Vagina (tissue), 2 donors: Measurements from ENCODE around the gene SPG21. TPM values are rescaled to one million over a fixed set of nuclear protein-coding genes. Genes with fewer than 3 reads are reported as not detected.

Experiments
- DNase-seq, 2 donors: peaks; one replicate each; pipeline ENCODE4 v3.0.0-alpha.2; 2017; ENCODE audit errors: extremely low spot score in 2 of 2
- H3K27ac ChIP-seq: fragments of 200-600 bp; sonication (generic); one replicate; pipeline ENCODE4 v1.5.1; 2019
- H3K27me3 ChIP-seq: fragments of 200-600 bp; sonication (generic); one replicate; pipeline ENCODE4 v1.5.1; 2019
- H3K36me3 ChIP-seq, 2 donors: fragments of 200-600 bp; sonication (generic); one replicate each; pipeline ENCODE4 v1.5.1; 2017 to 2019
- H3K4me1 ChIP-seq: fragments of 200-600 bp; sonication (generic); one replicate; pipeline ENCODE4 v1.5.1; 2019
- H3K4me3 ChIP-seq, 2 donors: fragments of 200-600 bp; sonication (generic); 1 replicate in 1 of 2; 2 replicates in 1 of 2; pipeline ENCODE4 v1.5.1; 2016 to 2019
- H3K9me3 ChIP-seq: fragments of 200-600 bp; sonication (generic); one replicate; pipeline ENCODE4 v1.5.1; 2019
- CTCF ChIP-seq, 3 experiments: fragments of 450-650 bp in 2 of 3; fragments of 200-600 bp in 1 of 3; sonication (generic) in 1 of 3; IDR thresholded peaks; one replicate each; pipeline ENCODE4 v1.5.1; 2017 to 2019; ENCODE audit warnings: antibody characterized with exemption in 3 of 3, mild to moderate bottlenecking in 2 of 3, moderate library complexity in 2 of 3
- POLR2A ChIP-seq, 2 donors: fragments of 450-650 bp; IDR thresholded peaks; one replicate each; pipeline ENCODE4 v1.6.1; 2017; ENCODE audit warnings: antibody characterized with exemption in 2 of 2, mild to moderate bottlenecking in 2 of 2, moderate library complexity in 2 of 2
- POLR2AphosphoS5 ChIP-seq, 2 donors: sonication (generic); formaldehyde crosslinking; IDR thresholded peaks; one replicate each; pipeline ENCODE4 v1.9.0; 2017; ENCODE audit warnings: antibody characterized with exemption in 2 of 2, mild to moderate bottlenecking in 2 of 2, low read depth in 1 of 2; ENCODE audit not compliant: insufficient read depth in 1 of 2
- intact Hi-C: fragments of 100-400 bp; cut with DNase I; formaldehyde crosslinking; loops from one replicate; pipeline ENCODE4 v1.15.1; 2023
- total RNA-seq: library from RNA; depleted of rRNA; stranded (reverse); fragments of >200 nt; gene quantifications from one replicate; pipeline ENCODE4 v1.2.3, GENCODE V29; 2016

Gene SPG21
- total RNA-seq, 1 donor from 2014 or later: 62.6 TPM

- intact Hi-C loops: no loop called here
- H3K4me1 ChIP-seq: no peaks in the 10 kb centered on the region
- peaks cover 0 to 12% of the 10 kb centered on the region in 2 donors for H3K36me3 ChIP-seq
- peak in 1 of 2 donors; percentile 70 for DNase-seq
- TF ChIP-seq CTCF (IDR thresholded peaks at IDR 0.05) (no peak), POLR2AphosphoS5 (IDR thresholded peaks at IDR 0.05; ENCODE audit: insufficient read depth in 1 of 2, low read depth in 1 of 2) (no peak)
- no peak overlapping the region for H3K27ac ChIP-seq
- H3K27me3 ChIP-seq: no peaks in the 10 kb centered on the region
- no peaks in the 10 kb centered on the region for H3K9me3 ChIP-seq
- no peak overlapping the region for H3K4me3 ChIP-seq
These were observed 58.8 kb downstream of the SPG21 start for GRCh38 chr15:64930778-64931371.

- peaks cover 0 to 12% of the 10 kb centered on the region in 2 donors for H3K36me3 ChIP-seq
- peak; percentile 49 to 61 for DNase-seq
- no peak for TF ChIP-seq CTCF (IDR thresholded peaks at IDR 0.05)
- TF ChIP-seq POLR2AphosphoS5 (IDR thresholded peaks at IDR 0.05; ENCODE audit: insufficient read depth in 1 of 2, low read depth in 1 of 2): no peak
These were observed 59.6 kb downstream of the SPG21 start for GRCh38 chr15:64930019-64930652.

GRCh38 chr15:64928626-64929220, 61.0 kb downstream of the SPG21 start:
- H3K4me3 ChIP-seq: no peak overlapping the region
- DNase-seq: peak in 1 of 2 donors; percentile 67
- intact Hi-C loops: no loop called here
- no peak for TF ChIP-seq CTCF (IDR thresholded peaks at IDR 0.05)
- no peak for TF ChIP-seq POLR2AphosphoS5 (IDR thresholded peaks at IDR 0.05; ENCODE audit: insufficient read depth in 1 of 2, low read depth in 1 of 2)
- no peak for TF ChIP-seq POLR2A (IDR thresholded peaks at IDR 0.05)
- H3K36me3 ChIP-seq: peaks cover 0 to 12% of the 10 kb centered on the region in 2 donors
- no peaks in the 10 kb centered on the region for H3K27me3 ChIP-seq
- H3K9me3 ChIP-seq: no peaks in the 10 kb centered on the region
- no peak overlapping the region for H3K27ac ChIP-seq
- no peaks in the 10 kb centered on the region for H3K4me1 ChIP-seq

More at GRCh38 chr15:64930019-64930652, 59.6 kb downstream of the SPG21 start:
- H3K9me3 ChIP-seq: no peaks in the 10 kb centered on the region
- H3K4me1 ChIP-seq: no peaks in the 10 kb centered on the region
- intact Hi-C loops: no loop called here
- no peak overlapping the region for H3K27ac ChIP-seq
- no peaks in the 10 kb centered on the region for H3K27me3 ChIP-seq
- no peak overlapping the region for H3K4me3 ChIP-seq

- H3K36me3 ChIP-seq: peaks cover 0 to 5% of the 10 kb centered on the region in 2 donors
- TF ChIP-seq POLR2A (IDR thresholded peaks at IDR 0.05) (no peak), POLR2AphosphoS5 (IDR thresholded peaks at IDR 0.05; ENCODE audit: insufficient read depth in 1 of 2, low read depth in 1 of 2) (no peak), CTCF (IDR thresholded peaks at IDR 0.05) (no peak)
- DNase-seq: no peak
- H3K27me3 ChIP-seq: no peaks in the 10 kb centered on the region
- H3K4me1 ChIP-seq: no peaks in the 10 kb centered on the region
- H3K27ac ChIP-seq: no peak overlapping the region
- no peaks in the 10 kb centered on the region for H3K9me3 ChIP-seq
- intact Hi-C loops: no loop called here
- no peak overlapping the region for H3K4me3 ChIP-seq
These were observed 63.1 kb downstream of the SPG21 start for GRCh38 chr15:64926661-64927060.
